CD1c-positive myeloid dendritic cell (primary cell): ENCODE data around the gene FRMD1.

Source experiments
- DNase-seq: peaks from one replicate; pipeline ENCODE4 v3.0.0-alpha.2; 2016; ENCODE audit errors: extremely low spot score

FRMD1 gene

GRCh38 chr6:168078943-168079405 lies at the start of gene FRMD1:
Gene FRMD1 (minus strand): TSS chr6:168079212. CDS start chr6:168079094, 118 bp downstream.
- no peak for DNase-seq

DNA sequence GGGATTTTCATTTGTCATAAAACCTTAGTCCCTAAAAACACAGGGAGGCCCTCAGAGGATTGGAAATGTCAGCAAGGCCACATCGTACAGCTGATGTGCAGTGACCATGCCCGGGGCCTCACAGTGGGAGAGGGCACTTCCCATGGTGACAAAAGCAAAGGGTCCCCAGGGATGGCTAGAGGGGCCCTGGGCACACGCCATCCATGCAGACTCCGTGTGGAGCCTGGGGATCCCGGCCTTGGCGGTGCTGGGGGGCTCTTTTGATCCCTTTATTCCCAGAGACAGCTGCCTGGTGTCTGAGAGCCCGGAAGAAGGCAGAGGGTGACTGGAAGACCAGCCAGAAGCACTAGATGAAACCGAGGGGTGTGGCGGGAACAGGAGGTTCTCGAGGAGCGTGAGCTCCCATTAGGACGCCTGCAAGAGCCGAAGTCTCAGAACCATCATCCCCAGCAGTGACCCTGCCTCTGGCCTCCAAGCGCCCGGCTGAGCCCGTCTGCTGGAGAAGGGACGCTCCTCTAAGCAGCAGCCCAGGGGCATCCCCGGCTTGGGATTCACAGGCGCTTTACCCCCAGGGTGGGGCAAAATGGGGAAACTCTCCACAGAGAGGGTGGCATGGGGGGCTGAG lies 49.1 kb upstream of the FRMD1 start:
- no peak for DNase-seq

GRCh38 chr6:168127384-168127868 lies 48.4 kb upstream of the FRMD1 start:
- no peak for DNase-seq

DNA sequence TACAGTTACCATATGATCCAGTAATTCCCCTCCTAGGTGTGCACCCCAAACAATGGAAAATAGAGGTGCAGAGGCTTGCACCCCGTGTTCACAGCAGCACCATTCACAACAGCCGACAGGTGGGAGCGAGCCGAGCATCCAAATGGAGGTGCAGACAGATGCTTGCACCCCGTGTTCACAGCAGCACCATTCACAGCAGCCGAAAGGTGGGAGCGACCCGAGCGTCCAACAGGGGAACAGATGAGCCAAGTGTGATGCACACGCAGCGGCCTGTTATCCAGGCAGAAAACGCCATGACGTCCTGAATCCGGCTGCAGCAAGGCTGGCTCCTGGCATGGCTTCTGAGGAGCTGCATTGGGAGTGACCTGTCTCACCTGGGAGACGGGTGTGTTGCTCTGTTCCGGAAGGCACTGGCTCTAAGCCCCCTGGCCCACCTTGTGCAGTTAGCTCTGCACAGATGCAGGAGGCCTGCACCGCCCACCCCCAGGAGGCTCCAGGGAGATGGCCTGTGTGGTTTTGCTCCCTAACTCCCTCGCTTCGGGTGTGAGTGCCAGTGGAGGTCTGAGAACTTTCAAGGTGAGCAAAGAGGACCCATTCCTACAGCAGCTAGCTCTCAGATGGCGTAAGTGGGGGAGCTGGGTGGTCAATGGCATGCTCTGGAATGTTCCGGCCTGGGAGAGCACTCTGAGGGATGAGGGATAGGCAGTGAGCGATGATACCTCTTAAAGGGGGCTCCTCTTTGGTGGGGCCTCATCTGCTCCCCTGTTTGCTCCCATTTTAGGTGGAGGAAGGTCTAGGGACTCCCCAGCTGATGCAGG lies 47.8 kb upstream of the FRMD1 start:
- DNase-seq, result no peak

- no peak for DNase-seq
Measured at GRCh38 chr6:168125429-168126001, 46.5 kb upstream of the FRMD1 start.

DNA sequence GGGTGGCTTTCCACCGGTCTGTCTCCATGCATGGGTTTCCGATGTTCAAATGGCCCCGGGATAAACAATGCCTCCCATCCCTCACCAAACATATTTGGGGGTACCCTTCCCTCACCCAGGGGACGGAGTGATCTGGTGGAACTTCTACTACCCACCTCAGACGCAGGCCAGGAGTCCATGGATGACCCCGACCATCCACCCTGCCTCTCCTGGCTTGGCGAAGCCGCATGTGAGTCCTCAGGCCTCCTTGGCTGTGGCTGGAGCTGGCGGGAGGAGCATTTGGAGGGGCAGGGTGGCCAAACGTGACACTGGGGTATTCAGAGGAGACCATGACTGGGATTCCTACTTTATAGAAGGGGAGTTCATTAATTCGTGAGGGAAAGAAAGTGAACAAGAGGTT lies 45.9 kb upstream of the FRMD1 start:
- DNase-seq, result no peak

GRCh38 chr6:168124158-168124557 lies 45.1 kb upstream of the FRMD1 start:
- no peak for DNase-seq

DNA sequence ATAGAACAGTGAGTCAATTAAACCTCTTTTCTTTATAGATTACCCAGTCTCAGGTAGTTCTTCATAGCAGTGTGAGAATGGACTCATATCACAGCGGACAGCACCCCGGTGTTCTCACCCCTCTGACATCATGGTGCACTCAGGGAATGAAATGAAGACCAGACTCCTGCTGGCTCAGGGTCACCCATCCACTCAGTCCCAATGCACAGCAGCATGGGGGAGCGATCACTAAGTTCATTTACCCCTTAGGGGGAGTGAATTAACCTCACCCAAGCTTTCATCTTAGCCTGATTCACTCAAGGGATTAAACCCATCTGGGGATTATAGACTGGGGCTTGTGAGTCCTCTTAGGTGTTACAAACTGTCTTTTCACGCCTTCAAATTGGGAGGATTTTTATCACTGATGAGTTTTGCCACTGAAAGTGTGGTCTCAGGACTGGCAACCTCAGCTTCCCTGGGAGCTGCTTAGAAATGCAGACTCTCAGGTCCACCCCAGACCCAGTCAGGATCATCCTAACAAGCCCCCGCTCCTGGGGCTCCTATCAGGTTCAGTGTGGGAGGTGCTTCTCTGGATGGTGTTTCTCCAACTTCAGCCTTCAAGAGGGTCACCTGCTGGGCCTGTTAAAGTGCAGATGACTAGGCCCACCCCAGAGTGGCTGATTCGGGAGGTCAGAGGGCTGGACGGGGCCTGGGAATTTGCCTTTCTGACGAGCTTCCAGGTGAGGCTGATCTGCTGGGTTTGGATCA lies 44.3 kb upstream of the FRMD1 start:
- no peak for DNase-seq

DNA sequence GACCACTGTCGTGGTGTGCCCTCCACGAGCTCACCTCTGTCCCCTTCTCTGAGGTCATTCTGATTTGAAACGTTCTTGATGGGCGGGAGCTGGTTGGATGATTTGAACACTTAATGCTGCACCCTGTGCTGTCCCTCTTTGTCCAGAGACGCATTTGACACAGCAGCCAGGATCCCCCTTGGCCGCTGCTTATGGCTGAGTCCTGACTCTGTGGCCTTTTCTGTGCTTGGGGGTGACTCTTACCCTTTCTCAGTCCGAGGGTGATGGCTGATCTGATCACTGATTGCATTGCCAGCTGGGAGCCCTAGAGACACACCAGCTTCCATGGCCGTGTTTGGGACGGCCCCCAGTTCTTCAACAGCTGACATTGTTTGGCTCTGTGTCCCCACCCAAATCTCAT lies 43.5 kb upstream of the FRMD1 start:
- no peak for DNase-seq

DNA sequence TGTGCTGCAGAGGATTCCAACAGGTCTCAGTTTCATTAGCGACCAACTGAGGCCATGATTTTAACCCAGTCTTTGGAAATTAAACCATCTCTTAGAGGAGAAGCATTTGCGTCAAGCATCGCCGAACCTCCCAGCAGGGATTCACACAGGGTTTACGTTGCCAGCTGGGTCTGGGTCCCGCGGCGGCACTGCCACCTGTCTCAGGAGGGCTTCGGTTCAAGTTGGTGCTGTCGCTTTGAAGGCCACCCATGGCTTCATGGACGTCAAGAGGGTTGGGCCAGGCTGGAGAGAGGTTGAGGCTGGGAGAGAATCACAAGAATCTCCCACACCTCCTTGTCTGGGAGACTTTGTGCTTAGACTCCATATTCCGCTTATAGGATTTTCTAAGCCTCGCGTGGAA lies 43.0 kb upstream of the FRMD1 start:
- DNase-seq, result no peak

DNA sequence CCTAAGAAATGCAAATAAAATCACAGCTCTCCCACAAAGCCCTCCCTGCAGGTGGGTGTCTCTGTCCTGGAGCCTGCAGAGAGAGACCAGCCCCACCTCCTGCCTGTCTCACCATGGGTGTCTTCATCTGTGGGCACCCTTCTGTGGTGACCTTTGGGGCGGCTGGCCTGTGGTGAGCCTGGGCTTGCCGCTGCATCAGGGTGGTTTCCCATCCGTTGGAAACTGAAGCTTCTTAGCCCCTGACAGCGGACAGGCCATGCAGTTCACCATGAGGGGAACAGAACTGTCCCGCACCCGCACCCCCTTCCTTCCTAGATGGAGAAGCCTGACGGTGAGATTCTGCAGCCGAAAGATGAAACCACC lies 42.3 kb upstream of the FRMD1 start:
- no peak for DNase-seq

- no peak for DNase-seq
Measured at GRCh38 chr6:168120390-168121302, 41.6 kb upstream of the FRMD1 start.

GRCh38 chr6:168119539-168119938 lies 40.5 kb upstream of the FRMD1 start:
- no peak for DNase-seq

- no peak for DNase-seq
Measured at GRCh38 chr6:168118935-168119334, 39.9 kb upstream of the FRMD1 start.

GRCh38 chr6:168117942-168118341 lies 38.9 kb upstream of the FRMD1 start:
- no peak for DNase-seq

GRCh38 chr6:168116975-168117899 lies 38.2 kb upstream of the FRMD1 start:
- no peak for DNase-seq

GRCh38 chr6:168116438-168116974 lies 37.5 kb upstream of the FRMD1 start:
- DNase-seq, result no peak

- no peak for DNase-seq
Measured at GRCh38 chr6:168115748-168116437, 36.9 kb upstream of the FRMD1 start.

DNA sequence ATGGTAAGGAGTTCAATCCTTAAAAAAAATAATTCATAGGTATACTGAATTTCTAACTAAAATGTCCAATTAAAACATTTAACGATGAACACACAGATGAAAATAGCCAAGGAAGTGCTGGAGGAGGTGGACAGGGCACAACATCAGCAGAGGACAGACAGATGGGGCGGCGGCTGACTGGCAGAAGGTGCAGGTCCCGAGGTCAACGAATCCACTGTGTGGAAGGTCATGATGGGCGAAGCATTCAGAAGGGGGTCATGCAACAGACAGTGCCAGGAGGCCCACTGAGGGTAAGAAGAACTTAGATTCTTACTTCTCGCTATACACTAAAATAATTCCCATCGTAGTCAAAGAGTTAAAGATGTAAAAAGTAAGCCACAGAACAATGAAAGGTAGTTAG lies 34.2 kb upstream of the FRMD1 start:
- no peak for DNase-seq
